HG03460 (cell line): ENCODE data around the gene CYRIA.

ENCODE experiments used
- ATAC-seq: cut with Tn5 transposase; IDR thresholded peaks from one replicate; pipeline ENCODE4 v1.9.1; 2021; ENCODE audit not compliant: unreplicated experiment

The CYRIA gene

DNA sequence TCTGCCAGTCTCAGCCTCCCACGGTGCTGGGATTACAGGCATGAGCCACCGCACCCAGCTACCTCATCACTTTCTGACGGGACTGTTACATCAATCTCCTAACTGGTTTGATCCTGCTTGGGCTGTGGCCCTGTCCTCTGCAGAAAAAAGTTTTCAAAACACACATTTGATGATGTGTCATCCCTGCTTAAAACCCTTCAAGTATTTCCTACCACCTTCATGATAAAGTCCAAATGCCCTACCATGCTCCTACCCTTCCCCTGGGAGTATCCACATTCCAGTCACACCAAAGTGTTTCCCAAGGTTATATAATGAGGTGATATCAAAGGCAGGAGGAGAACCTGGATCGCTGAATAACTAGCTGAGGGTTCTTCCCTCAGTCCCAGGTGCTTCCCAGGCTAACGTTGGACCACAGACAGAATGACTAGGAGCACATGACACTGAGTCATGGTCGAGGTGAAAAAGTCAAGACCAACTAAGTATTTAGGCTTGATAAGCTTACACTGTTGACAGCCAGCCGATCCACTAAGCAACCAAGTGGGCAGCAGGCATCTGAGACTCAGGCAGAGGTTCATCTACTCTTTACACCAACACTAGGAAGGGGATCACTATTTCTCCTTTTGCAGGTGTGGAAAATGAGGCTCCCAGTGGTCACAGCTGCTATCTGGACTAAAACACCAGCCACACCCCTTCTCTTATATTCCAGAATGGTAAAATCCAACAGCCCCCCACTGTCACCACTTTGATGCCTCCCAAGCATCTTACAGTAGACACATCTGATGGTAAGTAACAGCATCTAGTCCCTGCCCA is 31.8 kb downstream of the CYRIA start:
- no peak for ATAC-seq

DNA sequence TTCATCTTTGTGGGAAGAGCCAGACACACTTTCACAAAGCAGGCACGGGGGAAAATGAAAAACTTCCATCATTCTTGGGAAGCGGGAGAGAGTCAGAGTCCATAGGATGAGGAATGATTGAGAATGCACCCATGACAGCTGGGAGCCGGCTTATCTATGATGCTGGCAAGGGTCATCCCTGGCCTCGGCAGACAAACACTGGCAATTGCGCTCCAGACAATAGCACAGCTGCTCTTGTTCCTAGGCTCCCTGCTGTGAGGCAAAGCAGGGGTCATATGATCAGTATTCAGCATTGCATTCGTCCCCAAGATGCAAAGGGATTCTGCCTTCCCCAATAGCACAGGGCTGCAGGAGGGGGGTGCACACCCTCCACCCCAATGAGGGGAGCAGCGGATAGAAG is 33.0 kb downstream of the CYRIA start:
- ATAC-seq, result no peak

DNA sequence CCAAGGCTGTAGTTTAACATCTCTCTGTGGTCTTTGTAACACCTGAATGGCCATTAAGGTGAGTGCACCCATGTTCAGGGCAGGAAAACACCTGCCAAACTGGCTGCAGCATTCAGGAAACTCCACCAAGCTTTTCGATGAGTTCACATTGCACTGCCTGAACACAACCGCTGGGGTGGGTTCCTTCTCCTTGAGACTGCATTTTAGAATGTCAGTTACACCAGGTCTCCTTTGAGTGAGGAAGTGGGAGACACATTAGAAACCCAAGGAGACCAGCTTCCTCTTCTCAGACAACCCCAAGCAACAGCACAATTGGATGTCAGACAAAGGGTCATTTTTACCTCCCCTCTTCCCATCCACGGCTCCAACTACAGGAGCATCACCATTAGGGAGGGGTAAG is 35.2 kb downstream of the CYRIA start:
- ATAC-seq, result no peak

DNA sequence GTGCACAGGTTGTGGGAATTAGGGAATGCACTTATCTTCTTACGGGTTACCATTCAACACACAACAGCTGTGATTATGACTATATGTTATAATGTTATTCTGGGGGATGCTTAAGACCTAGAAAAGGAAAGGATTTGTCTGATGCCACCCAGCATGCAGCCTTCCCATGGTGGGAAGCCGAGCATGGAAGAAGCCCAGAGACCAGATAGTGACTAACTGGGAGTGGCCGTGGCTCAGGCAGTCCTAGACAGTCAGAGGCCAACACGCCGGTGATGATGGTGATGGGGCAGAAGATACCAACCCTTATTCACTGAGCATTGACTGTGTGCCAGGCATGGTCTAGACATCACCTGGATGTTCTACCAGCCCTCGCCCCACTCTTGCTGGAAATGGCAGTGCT is 35.9 kb downstream of the CYRIA start:
- ATAC-seq, result no peak

DNA sequence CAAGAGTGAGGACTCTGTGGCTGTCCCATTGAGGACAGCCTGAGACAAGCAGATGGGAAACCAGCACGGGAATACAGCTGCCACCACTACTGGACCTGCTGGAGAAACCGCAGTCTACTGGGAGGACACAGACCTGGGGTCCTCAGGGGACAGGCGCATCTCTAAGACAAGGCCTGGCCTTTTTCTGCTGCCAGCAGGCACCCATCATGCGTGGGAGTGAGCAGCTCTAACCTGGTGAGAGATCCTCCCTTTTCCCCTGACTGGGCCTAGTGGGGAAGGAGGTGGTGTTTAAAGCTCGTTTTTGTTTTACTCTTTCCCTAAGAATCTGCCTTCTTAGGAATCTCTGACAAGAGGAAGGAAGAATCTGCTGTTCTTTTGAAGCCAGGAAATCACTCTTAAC is 36.6 kb downstream of the CYRIA start:
- no peak for ATAC-seq

DNA sequence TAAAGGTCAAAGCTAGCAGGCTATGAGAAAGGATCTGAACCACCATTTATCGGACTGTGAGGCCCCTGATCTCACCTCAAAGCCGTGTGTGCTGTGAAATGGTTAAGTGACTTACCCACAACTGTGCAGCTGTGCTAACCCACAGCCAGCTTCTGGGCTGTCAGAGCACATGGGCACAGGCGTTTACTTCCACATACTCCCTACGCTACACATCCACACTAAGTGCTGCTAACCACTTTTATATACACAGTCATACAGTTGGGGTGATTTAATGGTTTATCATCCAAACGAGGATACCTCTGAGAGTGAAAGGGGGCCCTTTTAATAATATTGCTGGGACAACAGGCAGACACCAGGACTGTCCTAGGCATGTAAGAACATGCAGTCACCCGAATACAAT is 37.3 kb downstream of the CYRIA start:
- no peak for ATAC-seq

DNA sequence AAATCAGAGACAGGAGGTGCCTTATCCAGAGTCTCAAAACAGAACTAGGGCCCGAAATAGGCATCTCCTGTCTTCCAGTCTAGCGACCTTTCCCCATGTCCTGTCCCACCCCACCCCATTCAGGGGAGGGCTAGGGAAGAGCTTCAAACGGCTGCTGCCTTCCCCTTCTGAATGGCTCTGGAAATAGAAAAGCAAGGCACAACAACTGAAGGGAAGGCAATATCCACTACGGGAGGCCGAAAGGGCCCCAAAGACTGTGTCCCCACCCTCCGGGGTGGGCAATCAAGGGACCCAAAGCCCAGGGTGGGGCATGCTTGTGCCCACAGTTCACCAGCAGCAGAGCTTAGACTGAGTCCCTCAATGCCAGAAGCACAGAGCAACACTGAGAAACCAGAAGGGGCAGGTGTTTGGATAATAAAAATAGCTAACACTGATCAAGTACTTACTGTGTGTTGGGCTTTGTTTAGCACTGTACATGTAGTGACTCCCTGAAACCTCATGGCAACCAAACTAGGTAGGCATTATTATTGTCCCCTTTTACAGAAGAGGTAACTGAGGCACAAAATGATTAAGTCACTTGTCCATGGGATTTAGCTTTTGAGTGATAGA is 38.5 kb downstream of the CYRIA start:
- ATAC-seq, result no peak

DNA sequence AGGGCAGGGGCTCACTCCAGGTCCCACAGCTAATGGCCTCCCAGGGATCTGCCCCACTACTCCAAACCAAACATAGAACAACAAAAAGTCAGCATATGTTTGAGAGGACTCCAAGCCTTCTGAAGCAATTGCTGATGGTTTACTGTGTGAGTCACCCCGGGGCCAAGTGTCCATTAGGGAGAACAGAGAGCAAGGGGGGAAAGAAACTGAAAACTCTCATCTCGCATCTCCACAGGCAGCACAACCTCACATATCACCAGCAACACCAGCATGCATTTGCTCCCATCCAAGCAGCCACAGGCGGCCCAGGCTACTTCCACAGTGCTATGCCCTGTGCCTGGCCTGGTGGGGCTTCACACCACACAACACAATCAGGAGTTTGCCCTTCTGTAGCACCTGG is 39.1 kb downstream of the CYRIA start:
- no peak for ATAC-seq

DNA sequence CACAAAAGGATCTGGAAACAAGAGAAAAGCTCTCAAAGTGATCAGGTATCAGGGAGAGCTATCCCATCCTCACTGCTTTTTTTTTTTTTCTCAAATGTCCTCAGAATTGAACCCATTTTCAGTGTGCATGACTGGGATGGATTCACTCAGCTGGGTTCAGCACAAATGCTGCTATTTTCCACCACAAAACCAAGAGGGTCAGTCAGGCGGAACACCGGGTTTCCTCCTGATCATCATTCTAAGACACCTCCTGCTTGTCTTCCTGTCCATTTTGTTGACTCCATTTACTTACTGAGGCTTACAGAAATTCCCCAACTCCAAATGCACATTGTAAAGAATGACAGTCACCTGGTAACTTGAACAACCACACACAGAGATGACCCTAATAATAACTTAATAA is 39.9 kb downstream of the CYRIA start:
- ATAC-seq, result peak; percentile 62

DNA sequence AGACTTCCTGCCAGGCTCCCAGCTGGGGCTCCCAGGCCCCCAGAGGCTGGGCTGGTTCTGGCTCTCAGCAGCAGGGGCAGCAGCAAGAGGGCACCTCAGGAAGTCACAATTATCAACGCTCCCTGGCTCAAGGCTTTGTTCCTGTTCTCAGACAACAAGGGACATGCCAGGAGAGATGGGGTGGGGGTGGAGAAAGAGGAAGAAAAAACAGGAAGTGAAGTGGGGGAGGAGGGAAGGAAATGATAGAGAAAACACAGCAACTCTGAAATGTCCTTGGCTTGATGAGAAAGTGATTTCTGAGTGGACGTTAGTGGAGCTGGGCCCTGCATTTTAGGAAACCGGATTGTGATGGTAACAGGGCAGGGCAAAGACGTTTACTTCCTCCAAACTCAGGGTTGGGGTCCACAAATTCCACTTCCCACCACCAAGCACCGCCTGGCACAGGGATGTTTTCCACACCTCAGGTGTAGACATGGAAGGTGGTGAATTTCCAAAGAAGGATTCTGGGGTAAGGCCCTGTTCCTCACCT is 40.4 kb downstream of the CYRIA start:
- peak; percentile 5 for ATAC-seq

DNA sequence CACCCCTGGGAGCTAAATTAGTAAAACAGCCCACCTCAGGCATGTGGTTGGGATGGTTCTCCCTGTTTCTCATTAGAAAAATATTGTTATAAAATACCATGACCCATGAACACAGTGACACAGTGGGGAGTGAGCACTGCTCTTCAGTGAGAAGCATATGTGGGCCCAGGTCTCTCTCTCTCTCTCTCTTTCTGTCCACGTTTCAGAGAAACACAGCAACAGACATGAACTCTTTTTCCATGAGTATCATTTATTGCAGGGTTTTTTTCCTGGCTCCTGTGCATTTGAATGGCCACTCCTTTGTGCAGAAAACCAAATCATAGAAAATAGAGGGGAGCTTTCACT is 41.2 kb downstream of the CYRIA start:
- no peak for ATAC-seq

DNA sequence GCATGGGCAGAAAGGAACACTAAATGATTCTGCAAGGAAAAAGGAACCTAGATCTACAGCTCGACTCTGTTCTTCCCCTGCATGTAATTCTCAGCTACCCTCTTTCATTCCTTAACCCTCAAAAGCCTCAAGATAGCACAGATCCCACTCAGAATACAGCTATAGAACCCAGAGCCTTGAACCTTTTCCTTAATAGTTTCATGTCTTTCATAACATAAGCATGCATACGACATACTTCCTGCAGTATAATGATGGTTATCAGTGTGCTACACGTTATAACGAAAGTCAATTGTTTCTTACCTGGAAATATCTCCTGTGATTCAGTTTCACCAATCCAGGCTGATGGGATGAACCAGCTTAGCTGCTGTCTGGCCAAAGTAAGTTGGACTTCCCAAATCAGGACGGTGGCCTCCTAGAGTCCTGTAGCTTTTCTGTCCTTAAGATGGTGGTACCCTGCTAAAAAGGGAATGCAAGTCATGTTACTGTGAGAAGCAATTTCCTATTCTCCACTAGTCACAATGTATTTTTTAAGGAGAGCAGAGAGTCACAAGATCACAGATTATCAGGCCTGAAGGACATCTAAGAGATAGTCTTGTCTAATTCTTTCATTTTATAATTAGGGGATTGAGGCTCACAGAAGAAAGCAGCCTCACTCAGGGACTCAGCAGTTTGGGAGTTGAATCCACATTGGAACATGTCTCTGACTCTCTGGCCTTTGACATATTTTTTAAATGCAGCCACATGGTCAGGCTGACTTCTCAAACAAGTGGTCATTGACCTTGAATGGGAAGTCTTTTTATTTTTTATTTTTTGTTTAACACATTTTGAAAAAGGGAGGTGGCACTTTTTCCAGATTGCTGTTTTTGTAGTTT is 41.8 kb downstream of the CYRIA start:
- ATAC-seq, result no peak

DNA sequence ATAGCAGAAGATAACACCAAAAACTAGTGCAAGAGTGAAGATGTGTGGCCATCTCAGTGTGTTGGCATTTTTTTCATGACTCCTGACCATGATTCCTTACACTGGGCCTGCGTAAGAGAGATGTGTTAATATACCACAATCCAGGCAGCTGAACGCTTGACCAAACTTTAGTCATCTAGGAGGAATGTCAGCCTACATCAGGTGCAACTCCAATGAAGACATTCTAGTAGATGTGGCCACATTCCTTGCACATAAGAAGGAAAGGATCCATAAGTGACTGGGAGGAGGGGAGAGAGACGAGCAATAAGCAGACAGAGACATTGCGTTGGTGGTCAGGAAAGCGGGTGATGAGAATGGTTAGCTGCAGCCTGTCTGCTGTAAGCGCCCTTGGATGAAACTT is 42.6 kb downstream of the CYRIA start:
- no peak for ATAC-seq

DNA sequence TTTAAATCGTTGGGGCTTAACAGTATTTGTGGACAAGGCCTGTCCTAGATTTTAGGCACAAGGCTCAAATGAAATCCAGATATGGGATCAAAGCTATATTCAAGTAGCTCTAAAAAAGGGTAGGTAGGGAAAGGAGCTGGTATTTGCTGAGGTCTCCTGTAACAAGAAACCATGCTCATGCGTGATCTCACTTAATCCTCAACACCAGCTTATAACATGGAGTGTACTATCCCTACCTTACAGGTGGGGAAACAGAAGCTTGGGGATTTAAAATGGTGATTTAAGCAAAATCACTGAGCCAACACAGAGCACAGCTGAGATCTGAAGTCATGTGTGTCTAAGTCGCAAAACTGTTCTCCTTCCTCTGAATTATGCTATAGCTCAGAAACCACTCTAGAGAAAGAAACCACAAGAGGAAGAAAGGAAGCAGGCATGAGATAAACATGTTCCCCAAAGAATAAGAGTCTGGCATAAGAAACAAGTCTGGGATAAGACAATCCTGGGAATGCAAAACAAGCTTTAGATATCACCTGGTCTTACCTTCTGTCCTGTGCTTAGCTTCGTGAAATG is 43.1 kb downstream of the CYRIA start:
- no peak for ATAC-seq

DNA sequence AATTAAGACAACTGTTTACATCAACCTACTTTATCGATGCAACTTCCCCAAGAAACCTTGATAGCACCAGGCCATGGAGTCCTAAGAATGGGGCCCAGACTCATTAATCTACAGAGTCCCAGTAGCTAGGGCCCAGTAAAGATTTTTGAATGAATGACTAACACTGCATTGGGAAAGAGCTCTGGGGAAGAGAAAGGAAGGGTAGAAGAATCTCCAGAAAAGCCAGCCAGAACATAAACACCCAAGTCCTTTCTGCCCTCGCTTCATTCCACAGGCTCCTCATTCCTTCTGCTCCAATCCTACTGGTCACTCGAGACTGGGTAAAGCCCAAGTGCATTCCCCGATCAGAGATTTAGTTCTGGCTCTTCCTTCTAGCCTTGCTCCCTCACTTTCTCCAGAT is 44.3 kb downstream of the CYRIA start:
- ATAC-seq, result no peak

DNA sequence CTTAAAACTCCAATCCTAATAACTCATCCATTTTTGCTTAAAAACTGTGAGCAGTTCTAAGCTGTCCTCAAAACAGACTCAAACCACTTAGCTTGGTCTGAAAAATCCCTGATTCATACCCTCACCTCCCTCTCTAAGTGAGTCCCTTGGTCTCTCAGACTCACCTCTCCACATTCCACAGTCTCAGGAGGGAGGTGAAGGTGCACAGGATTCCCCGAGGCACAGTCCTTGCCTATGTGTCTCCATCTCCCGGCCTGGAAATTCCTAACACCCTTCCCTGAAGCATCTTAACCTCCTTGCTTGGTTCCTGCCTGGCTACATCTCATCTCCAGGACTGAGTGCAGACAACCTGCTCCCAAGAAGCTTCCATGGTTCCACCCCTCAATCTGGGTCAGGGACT is 45.0 kb downstream of the CYRIA start:
- no peak for ATAC-seq

DNA sequence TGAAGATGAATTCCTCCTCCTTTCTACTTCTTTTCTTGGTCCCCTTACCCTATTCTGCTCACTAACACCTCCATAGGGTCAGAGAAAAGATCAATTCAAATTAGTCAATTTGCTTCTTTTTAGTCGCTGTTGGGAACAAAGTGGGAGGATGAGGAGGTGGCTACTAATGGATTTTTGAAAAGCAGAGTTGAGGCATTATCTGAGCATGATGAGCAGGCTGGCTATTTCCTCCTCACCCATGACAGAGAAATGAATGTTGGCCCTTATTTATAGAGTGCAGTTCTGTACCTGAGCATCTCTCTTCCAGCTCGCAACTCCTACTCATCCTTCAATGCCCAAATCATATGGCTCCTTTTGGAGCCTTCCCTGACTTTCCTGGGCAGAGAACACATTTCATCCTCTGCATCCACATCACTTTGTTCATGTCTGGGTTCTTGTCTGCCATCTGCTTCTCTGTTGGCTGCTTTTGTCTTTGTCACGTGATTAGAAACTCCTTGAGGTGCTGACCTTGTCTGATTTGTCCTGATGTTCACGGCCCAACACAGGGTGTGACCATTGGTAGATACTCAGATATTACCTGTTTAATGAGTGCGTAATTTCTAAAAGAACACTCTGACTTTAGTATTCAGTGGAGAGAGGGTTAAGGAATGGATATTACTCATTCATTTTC is 45.9 kb downstream of the CYRIA start:
- ATAC-seq, result no peak

DNA sequence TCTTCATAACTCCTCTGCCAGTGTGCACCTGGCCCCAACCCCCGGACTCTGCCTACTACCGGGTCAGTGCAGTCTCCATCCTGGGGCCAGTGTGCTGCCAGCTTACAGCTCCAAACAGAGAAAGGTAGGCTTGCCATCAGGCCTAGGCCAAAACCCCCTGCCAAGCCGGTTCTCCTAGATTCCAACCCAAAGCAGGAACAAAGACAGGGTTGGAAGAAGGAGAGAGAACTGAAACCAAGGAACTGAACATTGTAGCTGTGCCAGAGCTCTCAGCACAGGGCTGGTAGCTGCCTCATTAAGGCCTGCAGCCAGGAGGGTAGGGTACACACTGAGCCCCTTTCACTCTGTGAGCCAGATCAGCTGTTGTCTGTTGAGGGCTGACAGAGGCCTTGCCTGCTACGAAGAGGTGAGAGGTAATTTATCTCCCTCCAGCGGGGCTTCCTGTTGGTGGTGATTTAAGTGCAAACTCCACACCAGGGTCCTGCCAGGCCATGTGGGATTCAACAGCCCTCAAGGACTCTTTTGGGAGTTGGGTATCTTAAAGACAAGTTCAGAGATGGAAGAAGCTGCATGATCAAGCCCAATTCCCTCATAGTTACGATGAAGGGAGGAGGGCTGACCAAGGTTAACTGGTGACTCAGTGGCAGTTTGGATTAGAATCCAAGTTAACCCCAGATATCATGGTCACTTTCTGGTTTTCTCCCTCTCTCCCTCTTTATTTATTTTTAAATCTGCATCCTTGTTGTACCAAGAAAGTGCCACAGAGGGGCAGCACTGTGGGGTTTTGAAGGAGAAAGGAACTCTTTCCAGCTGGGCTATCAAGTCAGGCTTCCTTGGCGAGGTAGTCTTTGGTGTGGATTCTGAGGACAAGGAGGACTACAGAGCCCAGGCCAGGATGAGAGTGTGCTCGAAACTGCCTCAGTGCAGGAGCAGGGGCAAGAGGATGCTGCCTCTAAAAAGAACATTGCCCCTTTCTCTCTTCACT is 48.1 kb downstream of the CYRIA start:
- ATAC-seq, result no peak
